HG02981 (cell line): ENCODE measurements around the gene CSAG3.

Experiments used
- ATAC-seq: cut with Tn5 transposase; IDR thresholded peaks from one replicate; pipeline ENCODE4 v1.9.1; 2021; ENCODE audit warnings: mild to moderate bottlenecking, moderate library complexity; ENCODE audit not compliant: unreplicated experiment

Gene CSAG3

DNA sequence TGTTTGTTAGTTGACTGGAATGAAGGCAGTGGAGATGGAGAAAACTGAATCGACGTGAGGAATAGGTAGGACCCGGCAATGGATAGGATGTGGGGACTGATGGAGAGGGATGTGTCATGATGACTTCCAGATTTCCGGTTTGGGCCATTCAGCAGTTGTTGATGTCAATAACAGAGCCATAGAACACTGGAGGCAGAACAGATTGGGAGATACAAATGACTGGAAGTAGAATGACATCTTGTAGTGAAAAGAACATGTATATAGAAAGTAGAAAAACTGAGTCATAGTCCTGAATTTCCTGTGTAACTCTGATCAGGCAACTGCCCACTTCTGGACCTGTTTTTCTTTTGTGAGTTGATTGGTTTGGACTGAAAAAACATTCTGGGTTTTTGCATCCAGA is 47.0 kb downstream of the CSAG3 start:
- no peak for ATAC-seq
